OCI-LY3 (cell line): ENCODE data around the gene IQCB1.

Experiments used
- CTCF ChIP-seq: fragments of 200-600, 300-600 bp; sonication (generic); IDR thresholded peaks from 2 replicates; pipeline ENCODE4 v1.5.1; 2014; ENCODE audit warnings: antibody characterized with exemption, low read length, low read depth
- EZH2phosphoT487 ChIP-seq: fragments of 200-600 bp; shearing (Covaris generic); IDR thresholded peaks from 2 replicates; pipeline ENCODE4 v1.6.1; 2018; ENCODE audit warnings: antibody characterized with exemption, mixed run types, low read depth

GRCh38 chr3:121769246-121769645 is 65.6 kb downstream of the IQCB1 start:
- TF ChIP-seq CTCF: no peak
- TF ChIP-seq EZH2phosphoT487: no peak
